ENCODE measurements around the gene TPCN2.
"Not testable (repeated sequence)": the region's sequence is repeated elsewhere in the genome, so short reads cannot be mapped to it uniquely, and the experiment has no call there.

Gene TPCN2

DNA sequence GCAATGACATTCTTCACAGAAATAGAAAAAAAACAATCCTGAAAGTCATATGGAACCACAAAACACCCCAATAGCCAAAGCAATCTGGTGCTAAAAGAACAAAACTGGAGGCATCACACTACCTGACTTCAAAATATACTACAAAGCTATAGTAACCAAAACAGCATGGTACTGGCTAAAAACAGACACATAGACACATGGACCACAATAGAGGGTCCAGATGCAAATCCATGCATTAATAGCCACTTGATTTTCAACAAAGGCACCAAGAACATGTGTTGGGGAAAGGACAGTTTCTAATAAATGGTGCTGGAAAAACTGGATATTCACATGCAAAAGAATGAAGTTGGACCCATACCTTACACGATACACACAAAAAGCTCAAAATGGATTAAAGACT lies 79.2 kb downstream of the TPCN2 start:
- no peak for DNase-seq (ENCODE audit: low read depth in 2 of 2)

DNA sequence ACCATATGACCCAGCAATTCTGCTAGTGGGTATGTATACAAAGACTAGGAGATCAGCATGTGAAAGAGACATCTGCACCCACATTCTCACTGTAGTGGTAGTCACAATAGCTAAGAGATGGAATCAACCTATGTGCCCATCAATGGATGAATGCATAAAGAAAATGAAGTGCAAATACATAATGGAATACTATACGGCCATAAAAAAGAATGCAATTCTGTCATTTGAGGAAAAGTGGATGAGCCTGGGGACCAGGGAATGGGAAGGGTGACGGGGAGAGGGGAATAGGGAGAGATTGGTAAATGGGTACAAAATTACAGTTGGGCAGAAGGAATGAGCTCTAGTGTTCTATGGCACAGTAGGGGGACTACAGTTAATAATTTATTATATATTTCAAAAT lies 80.3 kb downstream of the TPCN2 start:
- no peak for DNase-seq (ENCODE audit: low read depth in 2 of 2)

DNA sequence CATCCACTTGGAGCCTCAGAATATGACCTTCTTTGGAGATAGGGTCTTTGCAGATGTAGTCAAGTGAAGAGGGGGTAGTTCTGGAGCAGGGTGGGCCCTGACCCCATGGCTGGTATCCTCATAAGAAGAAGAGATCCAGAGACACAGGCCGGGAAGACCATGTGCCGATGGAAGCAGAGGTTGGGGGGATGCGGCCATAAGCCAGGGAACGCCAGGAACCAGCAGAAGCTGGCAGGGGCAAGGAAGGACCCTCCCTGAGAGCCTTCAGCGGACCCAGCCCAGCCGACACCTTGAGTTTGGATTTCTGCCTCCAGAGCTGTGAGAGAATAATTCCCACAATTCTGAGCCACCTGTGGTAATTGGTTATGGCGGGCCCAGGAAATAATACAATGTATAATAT lies 80.9 kb downstream of the TPCN2 start:
- DNase-seq (ENCODE audit: low read depth in 2 of 2): no peak

DNA sequence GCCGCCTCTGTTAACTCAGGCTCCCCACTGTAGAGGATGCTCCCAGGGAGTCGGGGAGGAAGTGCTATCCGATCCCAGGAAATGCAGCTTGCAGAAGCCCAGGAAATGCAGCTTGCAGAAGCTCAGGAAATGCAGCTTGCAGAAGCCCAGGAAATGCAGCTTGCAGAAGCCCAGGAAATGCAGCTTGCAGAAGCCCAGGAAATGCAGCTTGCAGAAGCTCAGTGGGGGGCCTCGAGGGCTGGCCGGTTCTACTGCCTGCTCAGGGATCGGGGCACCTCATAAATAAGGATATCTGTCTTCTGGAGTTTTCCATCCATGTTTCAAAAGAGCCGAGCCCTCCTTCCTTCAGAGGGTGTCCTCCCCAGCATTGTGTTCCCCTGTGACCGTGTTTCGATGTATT lies 81.9 kb downstream of the TPCN2 start:
- no peak for DNase-seq (ENCODE audit: low read depth in 2 of 2)

DNA sequence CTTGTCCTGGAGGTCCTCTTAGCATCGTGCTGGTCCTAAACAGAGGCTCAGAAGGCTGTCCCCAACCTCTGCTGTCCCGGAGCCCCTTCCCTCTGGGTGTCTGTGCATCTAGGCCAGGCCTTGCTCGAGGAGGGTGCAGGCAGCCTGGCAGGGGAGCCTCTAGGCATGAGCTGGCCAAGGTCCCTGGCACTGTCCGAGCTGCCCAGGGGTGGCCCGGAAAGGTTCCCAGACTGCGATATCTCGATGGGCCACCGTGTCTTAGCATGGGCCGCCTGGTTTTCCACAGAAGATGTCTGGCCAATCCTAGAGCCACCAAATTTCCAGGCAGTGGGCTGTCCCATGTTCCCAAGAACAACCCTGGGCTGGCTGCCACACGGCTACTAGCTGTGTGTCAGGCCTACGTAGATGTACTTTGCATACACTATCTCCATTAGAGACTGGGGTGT lies 82.4 kb downstream of the TPCN2 start:
- DNase-seq (ENCODE audit: low read depth in 2 of 2): no peak

DNA sequence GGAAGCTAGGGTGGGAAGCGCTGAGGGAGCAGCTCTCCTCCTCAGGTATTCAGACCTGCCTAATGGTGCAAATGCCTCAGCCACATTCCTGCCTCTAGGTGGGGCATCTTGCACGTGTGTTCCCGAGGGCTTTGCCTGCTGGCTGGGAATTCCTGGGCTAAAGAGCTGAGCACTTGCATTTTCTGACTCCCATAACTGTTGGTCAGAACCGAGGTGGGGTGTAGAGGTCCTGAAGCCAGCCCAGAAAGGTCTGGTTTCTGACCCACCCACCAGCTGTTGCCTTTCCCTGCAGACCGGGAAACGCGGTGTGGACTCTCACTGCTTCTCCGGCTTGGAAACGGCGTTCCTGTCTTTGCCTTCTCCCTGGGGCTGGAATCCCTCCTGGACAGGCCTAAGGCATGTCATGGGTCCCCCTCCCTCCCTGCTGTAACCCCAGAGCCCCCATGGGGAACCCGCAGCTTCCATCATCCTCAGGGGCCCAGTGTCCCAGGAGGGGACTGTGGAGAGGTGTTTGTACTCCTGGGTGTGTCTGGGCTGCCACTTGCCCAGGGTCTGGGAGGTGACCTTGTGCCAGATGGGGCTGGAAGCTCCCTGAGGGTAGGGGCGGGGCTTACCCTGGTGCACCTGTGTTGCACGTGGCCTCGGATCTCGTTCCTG lies 83.0 kb downstream of the TPCN2 start:
- DNase-seq (ENCODE audit: low read depth in 2 of 2): no peak

DNA sequence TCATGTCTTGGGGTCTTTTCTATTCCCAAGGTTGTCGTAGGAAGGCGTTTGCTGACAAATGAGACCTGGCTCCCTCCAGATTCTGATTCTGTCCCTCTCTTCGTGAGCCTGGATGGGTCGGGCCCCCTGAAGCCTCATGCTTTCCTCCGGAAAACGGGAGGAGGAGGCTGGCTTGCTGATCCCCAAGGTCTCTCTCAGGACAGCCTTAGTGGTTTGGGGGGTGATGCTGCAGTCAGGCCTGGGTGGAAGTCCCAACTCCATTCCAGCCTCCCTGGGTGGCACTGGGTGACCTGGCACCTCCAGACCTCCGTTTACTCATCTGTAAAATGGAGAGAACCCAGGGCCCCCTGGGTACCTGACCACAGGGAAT lies 83.6 kb downstream of the TPCN2 start:
- DNase-seq (ENCODE audit: low read depth in 2 of 2): no peak

DNA sequence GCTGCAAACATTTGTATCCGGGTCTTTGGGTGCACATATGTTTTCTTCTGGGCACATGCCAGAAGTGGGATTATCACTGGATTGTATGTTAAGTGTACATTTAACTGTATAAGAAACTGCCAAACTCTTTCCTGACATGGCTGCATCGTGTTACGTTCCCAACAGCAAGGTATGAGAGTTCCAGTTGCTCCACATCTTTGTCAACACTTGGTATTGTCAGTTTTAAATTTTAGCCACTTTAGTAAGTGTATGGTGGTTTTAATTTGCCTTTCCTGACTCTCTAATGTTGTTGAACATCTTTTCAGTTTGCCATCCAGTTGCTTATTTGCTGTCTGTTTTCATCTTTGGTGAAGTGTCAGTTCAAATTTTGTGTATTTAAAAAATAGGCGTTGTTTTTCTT lies 84.5 kb downstream of the TPCN2 start:
- DNase-seq (ENCODE audit: low read depth in 2 of 2): no peak

DNA sequence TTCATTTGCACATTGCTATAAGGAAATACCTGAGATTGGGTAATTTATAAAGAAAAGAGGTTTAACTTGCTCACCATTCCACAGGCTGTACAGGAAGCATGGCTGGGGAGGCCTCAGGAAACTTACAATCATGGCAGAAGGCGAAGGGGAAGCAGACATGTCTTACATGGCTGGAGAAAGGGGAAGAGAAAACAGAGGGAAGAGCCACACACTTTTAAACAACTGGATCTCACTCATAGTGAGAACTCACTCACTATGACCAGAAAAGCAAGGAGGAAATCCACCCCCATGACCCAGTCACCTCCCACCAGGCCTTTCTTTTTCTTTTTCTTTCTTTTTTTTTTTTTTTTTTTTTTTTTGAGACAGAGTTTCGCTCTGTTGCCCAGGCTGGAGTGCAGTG lies 85.5 kb downstream of the TPCN2 start:
- not testable (repeated sequence) for DNase-seq (ENCODE audit: low read depth in 2 of 2)

DNA sequence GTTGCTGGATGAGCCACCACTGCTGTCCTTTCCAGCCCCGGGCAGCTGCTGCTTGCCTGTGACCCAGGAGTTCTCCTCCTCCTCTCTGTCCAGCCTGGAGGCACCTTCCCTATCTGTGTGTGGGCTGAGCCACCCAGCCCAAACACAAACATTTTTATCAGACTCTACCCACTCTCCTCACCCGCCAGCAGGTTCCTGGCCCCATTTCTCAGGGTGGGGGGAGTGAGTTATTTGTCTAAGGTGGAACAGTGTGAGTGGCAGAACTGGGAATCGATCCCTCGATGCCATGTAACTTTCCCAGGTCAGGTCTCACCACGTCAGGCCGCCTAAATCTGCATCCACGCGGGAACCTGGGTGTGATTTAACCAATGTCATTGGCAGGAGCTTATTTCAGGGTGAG lies 86.2 kb downstream of the TPCN2 start:
- DNase-seq (ENCODE audit: low read depth in 2 of 2): no peak

DNA sequence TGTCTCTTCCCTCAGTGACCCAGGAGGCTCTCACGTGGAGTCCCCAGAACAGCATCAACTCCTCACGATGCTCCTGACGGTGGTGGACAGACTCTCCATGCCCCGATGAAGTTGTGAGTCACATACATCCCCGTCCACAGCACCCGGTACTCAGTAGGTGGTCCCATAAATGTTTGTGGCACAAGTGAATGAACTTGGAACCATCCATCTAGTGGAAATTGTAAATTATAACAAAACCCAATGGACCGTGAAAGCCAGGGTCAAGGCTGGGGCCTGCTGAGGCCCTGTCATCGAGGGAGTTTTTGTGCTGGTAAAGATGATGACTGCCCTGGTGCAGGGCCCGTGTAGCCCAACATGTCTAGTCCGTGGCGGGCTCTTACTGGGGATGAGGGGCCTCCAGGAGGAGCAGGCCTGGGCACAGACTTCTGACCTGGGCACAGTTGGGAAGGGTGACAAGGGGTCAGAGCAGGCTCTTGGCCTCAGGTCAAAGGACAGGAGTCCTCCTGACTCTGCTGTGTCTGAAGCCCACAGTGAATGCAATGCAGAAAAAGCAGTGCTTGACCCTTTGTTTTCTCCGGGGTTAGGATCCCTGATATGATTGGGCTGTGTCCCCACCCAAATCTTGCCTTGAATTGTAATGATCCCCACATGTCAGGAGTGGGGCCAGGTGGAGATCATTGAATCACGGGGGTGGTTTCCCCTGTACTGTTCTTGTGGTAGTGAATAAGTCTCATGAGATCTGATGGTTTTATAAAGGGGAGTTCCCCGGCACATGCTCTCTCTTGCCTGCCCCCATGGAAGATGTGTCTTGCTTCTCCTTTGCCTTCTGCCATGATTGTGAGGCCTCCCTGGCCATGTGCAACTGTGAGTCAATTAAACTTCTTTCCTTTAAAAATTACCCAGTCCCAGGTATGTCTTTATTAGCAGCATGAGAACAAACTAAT lies 87.0 kb downstream of the TPCN2 start:
- no peak for DNase-seq (ENCODE audit: low read depth in 2 of 2)

DNA sequence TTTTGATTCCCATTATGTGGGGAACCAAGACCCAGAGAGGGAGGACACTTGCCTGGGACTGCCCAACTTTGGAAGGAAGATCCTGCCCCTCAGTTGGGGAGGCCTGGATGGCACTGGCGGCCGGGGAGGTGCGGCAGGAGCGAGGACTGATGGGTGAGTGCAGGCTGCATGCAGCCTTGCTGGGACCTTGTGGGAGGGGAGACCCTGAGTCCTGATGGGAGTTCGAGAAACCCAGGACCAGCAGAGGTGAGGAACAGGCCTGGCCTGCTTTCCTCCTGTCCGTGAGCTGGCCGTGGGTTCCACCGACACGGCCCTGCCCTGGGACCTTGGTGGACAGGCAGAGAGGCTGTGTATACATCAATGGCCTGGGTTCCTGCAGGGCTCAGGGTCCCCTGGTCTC lies 87.7 kb downstream of the TPCN2 start:
- no peak for DNase-seq (ENCODE audit: low read depth in 2 of 2)

DNA sequence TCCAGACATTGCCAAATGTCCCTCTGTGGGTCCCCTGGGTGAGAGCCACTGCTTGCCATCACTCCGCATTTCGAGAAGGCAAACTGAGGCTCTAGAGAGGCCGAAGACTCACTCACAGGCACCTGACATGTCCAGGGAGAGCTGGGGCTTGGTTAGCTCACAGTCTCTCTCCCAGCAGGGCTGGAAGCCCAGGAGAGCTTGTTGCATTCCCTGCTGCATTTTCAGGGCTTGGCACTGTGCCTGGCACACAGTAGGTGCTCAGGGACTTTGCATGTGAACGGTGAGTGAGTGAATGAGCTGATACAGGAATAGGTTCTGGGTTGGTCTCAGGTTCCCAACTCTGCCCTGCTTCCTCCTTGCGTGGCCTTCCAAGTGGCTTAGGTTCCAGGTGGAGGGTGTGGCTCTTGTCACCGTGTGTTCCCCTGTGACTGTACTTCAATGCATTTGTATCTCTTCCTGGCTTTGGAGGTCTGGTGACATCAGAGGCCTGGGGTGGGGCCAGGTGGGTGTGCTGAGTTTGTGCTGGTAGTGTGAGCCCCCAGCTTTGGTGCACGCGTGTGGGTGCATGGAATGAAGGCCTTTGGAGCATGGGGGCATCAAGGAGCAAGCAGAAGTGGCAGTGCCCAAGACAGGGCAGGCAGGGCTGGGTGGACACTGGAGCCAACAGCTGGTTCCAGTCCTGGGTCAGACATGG lies 88.6 kb downstream of the TPCN2 start:
- no peak for DNase-seq (ENCODE audit: low read depth in 2 of 2)

DNA sequence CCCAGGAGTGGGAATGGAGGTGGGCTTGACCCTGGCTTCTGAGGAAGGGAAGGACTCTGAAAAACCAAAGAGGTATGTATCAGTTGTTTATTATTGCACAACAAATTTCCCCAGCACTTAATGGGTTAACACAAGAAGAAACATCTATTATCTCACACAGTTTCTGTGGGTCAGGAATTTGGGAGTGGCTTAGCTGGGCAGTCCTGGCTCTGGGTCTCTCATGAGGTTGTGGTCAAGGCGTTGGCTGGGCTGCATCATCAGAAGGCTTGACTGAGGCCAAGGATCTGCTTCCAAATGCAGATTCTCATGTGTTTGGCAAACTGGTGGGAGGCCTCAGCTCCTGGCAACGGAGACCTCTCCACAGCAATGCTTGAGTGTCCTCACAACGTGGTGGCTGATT lies 89.5 kb downstream of the TPCN2 start:
- DNase-seq (ENCODE audit: low read depth in 2 of 2): no peak

DNA sequence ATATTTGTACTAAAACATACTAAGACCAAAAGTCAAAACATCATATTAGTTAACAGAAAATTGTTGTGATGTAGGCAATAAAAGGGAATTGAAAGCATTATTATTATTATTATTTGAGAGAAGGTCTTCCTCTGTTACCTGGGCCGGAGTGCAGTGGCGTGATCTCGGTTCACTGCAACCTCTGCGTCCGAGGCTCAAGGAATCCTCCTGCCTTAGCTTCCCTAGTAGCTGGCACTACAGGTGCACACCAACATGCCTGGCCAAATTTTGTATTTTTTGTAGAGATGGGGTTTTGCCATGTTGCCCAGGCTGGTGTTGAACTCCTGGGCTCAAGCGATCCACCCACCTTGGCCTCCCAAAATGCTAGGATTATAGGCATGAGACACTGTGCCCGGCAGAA lies 91.4 kb downstream of the TPCN2 start:
- DNase-seq (ENCODE audit: low read depth in 2 of 2): not testable (repeated sequence)

DNA sequence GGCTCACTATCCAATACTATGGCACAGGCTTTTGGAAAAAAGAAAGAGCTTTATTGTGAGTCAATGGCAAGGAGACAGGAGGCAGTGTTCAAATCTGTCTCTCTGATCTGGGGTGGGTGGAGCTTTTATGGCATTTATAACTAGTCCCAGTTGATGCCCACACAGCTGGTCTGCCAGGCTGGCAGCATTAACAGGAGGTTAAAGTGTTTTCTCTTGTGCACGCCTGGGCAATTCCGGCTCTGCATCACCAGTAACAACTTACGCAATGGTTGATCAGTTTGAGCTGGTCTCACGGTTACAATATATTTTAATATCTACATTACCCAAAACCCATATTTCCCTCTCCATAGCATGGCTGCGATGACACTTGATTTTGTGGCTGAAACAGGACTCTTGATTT lies 91.9 kb downstream of the TPCN2 start:
- DNase-seq (ENCODE audit: low read depth in 2 of 2): no peak

DNA sequence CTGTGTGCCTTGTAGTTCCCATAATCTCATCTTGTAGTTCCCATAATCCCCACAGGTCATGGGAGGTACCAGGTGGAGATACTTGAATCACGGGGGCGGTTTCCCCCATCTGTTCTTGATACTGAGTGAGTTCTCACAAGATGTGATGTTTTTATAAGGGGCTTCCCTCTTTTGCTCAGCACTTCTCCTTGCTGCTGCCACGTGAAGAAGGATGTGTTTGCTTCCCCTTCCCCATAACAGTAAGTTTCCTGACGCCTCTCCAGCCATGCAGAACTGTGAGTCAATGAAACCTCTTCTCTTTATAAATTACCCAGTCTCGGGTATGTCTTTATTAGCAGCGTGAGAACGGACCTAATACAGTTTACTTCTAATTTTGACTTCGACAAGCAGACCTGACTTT lies 93.0 kb downstream of the TPCN2 start:
- no peak for DNase-seq (ENCODE audit: low read depth in 2 of 2)

DNA sequence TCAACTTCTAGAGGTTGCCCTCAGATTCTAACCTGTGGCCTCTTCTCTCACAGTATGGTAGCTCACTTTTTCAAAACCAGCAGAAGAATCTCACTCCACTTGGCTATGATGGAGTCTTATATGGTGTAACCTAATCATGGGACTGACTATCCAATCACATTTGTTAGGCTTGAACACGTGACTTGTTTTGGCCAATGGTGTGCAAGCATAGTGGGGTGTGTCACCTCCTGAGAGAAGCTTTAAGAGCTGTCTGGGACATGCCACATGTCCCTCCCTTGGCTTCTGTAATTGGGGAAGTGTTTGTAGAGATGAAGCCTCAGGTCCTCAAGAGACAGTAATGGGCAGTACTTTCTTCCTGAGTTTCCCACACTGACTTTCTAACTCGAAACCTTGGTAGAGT lies 94.2 kb downstream of the TPCN2 start:
- DNase-seq (ENCODE audit: low read depth in 2 of 2): no peak

DNA sequence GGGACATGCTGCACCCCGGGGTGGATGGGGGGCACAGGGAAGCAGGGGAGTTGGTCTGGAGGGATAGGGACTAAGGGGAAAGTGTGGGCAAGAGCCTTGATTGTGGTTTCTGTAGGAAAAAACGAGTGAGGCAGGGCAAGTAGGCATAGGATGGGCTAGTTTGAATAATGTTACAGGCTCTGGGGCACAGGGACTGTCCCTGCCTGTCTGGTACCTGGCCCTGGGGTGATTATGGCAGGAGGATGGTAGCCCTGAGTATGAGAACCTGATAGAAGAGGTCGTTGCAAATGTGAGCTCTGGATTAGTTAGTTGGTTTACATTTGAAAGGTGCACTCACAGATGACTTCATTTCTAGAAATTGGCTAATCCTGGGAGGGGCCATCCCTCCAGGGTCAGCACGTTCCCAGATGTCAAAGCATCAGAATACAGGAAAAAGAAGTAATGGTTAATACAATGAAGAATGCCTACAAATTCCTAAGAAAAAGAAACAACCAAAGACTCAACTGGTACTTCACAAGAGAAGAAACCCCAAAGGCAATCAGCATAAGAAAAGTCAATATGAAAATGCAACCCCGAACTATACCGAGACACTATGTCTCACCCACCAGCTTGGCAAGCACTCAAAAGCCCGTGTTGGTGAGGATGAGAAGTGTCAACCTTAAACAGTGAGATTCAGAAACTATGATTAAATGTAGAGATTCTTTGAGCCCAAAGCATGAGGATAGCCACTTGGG lies 95.8 kb downstream of the TPCN2 start:
- DNase-seq (ENCODE audit: low read depth in 2 of 2): no peak

DNA sequence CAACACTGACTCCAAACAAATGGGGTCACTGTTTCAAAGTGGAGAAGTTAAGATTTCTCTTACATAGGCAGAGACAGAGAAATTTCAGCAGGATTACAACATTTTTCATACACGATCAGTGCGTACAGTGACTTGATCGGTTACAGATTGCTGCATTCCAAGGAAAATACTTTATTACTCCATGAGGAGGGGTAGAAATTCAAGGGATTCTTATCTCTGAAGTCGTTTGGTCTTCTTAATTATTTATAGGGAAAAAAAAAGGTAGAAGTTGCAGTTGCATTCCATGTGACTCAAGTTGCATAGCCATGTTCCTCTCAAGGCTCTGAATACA lies 96.3 kb downstream of the TPCN2 start:
- DNase-seq (ENCODE audit: low read depth in 2 of 2): no peak

DNA sequence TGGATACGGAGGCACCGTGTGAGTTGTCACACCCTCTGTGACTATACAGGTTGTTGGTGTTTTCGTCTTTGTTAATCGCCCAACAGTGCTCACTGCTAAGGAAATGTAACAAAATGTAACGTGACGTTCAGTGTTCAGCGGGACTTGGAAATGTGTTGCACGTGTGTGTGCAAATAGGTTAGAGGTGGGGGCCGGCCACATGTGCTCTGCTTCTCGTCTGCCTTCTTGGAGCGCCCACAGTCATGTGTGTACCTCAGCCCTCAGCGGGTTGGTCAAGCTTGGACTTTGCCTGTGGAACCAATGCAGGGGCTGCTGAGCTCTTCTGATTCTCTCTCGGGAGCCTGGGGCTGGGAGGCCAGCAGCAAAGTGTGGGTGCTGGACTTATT lies 99.6 kb downstream of the TPCN2 start:
- DNase-seq (ENCODE audit: low read depth in 2 of 2): no peak

DNA sequence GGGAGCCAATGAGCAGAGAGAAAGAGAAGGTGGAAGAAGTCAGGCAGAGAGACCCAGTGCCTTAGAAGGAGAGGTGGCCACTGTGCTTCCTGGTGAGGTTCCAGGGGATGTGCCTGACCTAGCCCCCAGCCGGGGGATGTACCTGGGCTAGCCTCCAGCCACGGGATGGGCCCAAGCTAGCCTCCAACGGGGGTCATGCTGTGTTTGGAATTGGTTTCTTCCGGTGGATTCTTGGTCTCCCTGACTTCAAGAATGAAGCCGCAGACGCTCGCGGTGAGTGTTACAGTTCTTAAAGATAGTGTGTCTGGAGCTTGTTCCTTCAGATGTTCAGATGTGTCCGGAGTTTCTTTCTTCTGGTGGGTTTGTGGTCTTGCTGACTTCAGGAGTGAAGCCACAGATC lies 100.1 kb downstream of the TPCN2 start:
- DNase-seq (ENCODE audit: low read depth in 2 of 2): no peak
